ENCODE data around the gene DCAKD.

The DCAKD gene

GRCh38 chr17:44999433-44999832, 52.0 kb downstream of the DCAKD start:
- DNase-seq (ENCODE audit: low spot score), result no peak

DNA sequence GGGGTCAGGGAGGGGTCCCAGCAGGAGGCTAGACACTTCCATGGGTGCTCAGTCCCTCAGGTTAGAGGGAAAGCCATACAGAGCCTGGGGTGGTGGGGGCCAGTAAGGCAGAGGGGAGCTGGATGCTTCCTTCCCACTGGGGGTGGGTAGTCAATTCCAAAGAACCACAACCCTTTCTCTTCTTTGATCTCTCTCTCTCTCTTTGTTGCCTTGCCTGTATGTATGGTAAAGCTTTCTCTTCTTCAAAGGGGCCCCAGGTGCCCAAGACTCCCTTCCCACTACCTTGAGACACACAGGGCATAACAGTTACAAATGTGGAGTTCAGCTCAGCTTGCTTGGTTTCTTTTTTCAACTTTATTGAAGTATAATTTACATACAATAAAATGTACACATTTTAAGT, 52.8 kb downstream of the DCAKD start:
- DNase-seq (ENCODE audit: low spot score), result no peak

DNA sequence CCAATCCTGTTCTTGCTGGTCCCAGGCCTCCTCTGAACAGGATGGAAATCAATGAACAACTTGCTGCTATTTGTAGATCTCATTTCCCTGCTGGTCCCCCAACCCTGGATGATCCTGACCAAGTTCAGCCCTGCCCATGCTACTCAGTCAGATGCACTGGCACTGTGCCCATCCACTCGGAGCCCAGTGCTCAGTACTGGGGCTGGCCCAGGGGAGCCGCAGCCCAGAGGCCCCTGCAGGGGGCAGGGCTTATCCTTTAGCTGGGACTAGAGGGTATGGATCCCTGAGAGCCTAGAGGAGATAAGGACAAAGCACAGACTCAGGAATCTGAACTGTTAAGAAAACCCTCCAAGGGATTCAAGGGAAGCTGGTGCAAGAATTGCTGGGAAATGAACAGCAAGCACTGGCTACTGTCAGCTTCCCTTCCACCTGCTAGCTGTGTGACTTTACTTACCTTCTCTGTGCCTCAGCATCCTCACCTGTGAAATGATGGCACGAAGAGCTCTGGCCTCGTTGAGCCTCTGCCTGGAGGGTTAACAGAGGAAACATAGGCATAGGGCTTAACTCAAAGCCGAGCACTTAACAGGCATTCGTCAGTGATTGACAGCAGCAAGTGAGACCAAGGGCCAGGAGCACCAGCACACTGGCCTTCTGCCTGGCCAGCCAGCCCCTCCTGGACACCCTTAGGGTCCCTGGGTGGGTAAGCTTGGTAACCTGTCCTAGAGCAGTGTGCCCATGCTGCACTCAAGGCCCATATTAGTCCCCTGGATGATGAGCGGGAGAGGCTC, 53.5 kb downstream of the DCAKD start:
- no peak for DNase-seq (ENCODE audit: low spot score)

GRCh38 chr17:44996304-44996703, 55.1 kb downstream of the DCAKD start:
- DNase-seq (ENCODE audit: low spot score), result no peak

- DNase-seq (ENCODE audit: low spot score), result no peak
Measured at GRCh38 chr17:44995436-44996001, 55.9 kb downstream of the DCAKD start.

- DNase-seq (ENCODE audit: low spot score), result no peak
Measured at GRCh38 chr17:44992242-44992939, 59.0 kb downstream of the DCAKD start.

DNA sequence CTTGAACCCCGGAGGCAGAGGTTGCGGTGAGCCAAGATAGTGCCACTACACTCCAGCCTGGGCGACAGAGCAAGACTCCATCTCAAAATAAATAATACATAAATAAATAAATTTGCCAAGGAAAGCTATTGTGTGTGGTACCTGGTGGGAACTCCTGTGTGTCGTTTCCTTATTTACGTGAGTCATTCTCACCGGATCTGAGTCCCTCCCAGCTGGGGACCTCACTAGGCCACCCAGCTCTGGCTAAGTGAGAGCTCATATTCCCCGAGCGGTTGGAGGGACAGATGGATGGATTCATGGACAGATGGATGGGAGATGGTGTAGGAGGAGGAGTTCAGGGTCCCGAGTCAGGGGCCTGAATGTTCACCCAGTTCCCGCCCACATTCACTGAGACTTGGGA, 60.4 kb downstream of the DCAKD start:
- DNase-seq (ENCODE audit: low spot score), result no peak

GRCh38 chr17:44989552-44990138, 61.8 kb downstream of the DCAKD start:
- DNase-seq (ENCODE audit: low spot score), result no peak

DNA sequence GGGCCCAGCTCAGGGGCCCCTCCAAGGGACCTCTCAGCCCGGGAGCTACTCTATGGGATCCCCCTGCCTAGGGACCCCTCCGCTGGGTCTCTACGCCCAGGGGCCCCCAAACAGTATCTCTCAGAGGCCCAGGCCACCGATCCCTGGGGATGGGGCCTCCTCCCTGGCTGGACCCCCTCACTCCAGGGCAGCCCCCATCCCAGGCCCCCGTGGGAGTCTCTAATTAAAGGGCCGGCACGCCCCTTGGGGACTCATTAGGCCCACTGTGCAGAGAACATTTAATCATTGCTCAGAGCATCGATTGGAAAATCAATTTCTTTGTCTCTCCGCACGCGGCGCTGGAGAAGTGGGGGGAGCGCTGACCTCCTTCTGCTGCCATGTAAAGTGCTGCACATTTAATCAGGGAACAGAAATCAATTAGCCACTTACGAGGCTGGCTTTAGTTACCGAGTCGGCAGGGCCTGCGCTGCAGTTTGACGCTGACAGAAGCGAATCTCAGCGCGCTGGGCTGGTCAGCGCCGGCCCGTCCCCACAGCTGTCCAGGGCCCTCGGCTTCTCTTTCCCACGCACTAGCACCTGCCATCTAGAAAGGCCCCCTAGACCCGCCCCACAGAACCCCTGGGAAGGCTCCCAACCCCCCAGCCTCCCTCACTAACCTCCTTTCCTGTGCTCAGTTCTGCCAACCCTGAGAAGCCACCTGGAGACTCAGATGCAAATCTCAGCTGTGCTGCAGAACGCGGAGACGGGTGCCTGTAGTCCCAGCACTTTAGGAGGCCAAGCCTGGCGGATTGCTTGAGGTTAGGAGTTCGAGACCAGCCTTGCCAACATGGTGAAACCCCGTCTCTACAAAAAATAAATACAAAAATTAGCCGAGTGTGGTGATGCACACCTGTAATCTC, 63.1 kb downstream of the DCAKD start:
- DNase-seq (ENCODE audit: low spot score), result no peak

DNA sequence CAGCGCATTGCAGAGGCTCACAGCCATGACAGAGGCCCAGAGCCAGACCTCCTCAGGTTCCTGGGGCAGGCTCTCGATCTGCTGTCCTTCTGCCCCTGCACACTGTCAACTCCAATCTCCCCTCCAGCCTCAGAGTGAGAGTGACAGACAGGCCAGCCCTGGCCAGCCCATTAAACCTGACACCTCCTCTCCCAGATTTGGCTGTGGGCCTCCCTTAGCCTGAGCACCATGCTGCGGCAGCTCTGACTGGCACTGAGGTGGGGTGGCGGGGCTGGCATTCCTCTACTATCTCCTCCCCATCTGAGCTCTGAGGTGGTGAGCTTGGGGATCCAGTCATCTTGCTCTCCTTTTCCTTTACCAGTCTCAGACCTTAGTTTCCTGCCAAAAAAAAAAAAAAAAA, 67.9 kb downstream of the DCAKD start:
- DNase-seq (ENCODE audit: low spot score), result no peak

DNA sequence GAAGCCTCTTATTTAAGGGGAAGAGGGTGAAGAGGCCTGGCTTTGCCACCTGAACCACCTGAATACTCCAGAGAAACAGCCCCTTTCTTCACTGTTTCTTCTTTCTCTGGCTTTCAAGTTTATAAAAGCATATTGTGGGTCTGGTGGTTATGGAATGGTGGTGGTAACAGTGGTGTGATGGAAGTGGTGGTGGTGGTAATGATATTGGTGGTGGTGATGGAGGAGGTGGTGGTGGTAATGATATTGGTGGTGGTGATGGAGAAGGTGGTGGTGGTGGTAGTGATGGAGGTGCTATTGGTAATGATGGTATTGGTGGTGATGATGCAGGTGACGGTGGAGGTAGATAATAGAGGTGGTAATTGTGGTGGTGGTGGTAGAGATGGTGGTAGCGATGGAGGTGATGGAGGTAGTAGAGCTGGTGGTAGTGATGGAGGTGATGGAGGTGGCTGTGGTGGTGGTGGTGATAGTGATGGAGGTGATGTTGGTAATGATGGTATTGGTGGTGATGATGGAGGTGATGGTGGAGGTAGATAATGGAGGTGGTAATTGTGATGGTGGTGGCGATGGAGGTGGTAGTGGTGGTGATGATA, 69.2 kb downstream of the DCAKD start:
- DNase-seq (ENCODE audit: low spot score), result no peak

DNA sequence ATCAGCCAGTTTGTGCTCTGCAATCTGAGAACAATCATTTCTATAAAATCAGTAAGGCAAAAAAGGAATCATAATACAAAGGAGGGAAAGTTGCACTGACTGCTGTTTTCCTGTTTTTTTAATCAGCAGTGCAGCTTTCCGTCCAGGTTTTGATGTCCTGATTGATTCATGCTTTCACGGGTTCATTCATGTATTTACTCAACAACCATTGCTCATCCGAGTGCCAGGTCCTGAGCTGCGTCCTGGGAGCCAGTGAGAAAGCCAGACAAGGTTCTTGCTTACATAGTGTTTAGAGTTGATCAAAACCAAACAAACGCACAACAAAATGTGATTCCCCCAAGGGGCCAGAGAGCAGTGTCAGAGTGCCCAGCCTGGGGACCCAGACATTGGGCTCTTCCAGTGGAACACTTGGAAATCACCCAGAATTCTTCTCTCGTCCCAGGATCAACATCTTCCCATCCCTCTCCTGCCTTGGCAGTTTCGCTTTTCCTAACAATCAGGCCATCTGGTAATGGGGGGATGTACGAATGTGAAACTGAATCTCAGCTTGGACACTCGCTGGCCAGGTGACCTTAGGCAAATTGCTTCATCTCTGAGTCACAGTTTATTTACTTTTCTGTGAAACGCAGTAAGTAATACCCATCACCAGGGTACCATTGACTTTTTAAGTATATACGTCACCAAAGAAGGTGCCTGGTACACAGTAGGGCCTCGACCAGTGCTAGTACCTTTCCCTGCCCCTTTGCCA, 70.0 kb downstream of the DCAKD start:
- no peak for DNase-seq (ENCODE audit: low spot score)

DNA sequence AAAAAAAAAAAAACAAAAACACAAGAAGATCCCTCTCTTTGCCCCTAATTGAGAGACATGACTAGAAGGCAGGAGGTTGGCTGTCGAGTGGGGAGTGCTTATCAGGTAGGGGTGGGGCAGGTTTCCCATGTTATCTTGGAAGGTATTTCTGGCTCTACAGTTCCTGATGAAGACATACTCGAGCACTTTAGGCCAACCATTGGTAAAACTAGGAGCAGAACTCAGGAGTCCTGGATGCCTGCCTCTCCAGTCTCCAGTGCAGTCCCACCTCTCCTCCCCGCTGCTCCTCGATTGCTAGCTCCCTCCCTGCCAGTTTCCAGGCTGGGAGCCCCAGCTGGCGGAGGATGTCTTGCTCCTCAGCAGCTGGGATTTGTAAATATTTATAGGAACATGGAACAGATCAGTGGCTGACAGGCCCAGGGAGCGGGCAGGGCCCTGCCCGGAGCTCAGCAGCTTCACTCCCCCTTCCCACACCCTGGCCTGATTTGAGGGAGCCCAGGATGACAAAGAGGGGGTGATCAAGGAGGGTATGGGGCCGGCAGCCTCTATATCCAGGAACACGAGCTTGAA, 71.9 kb downstream of the DCAKD start:
- no peak for DNase-seq (ENCODE audit: low spot score)

DNA sequence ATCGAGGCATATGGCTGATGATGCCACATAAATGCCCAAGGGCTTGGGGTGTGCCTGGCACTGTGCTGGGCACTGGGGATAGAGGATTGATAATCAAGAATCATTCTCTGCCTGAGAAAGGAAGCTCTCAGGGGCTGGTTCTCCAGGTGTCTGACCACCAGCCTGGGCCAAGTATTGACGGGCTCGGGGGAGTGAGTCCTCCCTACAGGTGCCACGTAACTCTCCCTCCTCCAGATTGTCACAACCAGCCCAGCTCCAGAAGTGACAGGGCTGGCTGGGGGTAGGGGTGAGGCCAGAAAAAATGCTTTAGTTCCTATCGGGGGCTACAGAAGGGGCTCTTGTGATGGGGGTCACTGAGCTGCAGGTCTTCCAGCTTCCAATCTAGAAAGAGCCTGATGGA, 72.6 kb downstream of the DCAKD start:
- DNase-seq (ENCODE audit: low spot score), result no peak

DNA sequence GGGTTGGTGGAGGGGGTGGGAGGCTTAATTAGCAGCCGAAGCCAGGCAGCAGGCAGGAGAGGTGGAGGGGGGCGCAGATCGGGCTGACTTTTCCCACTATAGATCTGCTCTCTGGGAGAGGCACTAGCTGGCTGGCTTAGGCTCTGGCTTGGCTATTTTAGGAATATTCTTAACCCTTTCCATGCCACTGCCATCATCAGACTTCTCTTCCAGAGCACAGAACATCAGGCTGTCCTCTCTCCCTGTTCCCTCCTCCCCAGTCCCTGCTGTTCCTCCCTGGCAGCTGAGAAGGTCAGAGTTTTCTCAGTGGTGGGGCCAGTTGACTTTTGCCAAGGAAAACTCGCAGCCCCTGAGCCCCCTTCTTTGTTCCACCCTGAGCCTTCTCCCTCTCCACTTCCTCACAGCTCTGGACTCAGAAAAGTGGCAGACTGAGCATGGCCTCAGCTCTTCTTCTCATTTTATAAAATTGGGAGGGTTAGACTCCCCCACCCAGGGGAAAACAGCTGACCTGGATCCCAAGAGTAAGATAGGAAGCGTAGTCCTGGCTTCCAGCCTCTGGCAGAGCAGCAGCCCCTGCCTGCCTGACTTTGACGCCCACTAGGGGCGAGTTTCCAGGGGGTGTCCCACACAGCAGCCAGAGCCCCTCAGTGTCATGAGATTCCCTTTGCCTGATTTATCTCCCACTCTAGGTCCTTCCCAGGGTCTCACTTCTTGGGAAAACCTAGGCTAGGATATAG, 73.5 kb downstream of the DCAKD start:
- no peak for DNase-seq (ENCODE audit: low spot score)

DNA sequence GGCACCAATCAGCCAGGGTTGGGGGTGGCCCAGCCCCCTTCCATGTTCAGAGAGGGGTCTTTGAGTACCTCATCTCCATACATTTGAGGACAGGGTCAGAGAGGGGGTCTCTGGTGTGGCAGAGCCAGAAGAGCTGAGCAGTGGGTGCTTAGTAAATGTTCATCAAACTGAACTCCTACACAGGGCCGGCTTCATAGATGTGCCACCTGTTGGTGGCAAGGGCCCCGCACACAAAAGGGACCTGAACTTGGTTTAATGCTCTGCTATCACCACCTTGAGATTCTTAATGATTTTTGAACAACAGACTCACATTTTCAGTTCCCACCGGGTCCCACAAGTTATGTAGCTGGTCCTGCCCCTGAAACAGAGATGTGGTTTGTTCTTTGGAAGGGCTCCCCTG, 74.4 kb downstream of the DCAKD start:
- DNase-seq (ENCODE audit: low spot score), result no peak

GRCh38 chr17:44976206-44976605, 75.2 kb downstream of the DCAKD start:
- DNase-seq (ENCODE audit: low spot score), result no peak
